Esophagus (tissue), 2 donors: Measurements from ENCODE around the gene NEK11. TPM values are rescaled to one million over a fixed set of nuclear protein-coding genes. Genes with fewer than 3 reads are reported as not detected.
A peak's percentile ranks its signal among the peaks of the same experiment; 100 is the strongest.
"Not testable (repeated sequence)": the region's sequence is repeated elsewhere in the genome, so short reads cannot be mapped to it uniquely, and the experiment has no call there.

Source experiments
- H3K27ac ChIP-seq, 2 donors: one replicate each; pipeline ENCODE4 v1.5.1; 2013; ENCODE audit warnings: low read depth in 2 of 2, mild to moderate bottlenecking in 2 of 2, inconsistent platforms in 1 of 2, low read length in 1 of 2, moderate library complexity in 1 of 2
- H3K27me3 ChIP-seq, 2 donors: one replicate each; pipeline ENCODE4 v1.6.1; 2013; ENCODE audit warnings: low read length in 2 of 2, control low read depth in 1 of 2, mild to moderate bottlenecking in 1 of 2; ENCODE audit not compliant: insufficient read depth in 2 of 2, control insufficient read depth in 1 of 2
- H3K36me3 ChIP-seq, 2 donors: one replicate each; pipeline ENCODE4 v1.6.1; 2013; ENCODE audit warnings: low read length in 1 of 2; ENCODE audit not compliant: control insufficient read depth in 2 of 2, insufficient read depth in 2 of 2
- H3K4me1 ChIP-seq, 2 donors: one replicate each; pipeline ENCODE4 v1.6.1; 2013; ENCODE audit warnings: low read length in 1 of 2; ENCODE audit not compliant: control insufficient read depth in 2 of 2, insufficient read depth in 2 of 2
- H3K4me3 ChIP-seq, 2 donors: one replicate each; pipeline ENCODE4 v1.5.1; 2013; ENCODE audit warnings: low read length in 2 of 2, mild to moderate bottlenecking in 2 of 2, low read depth in 1 of 2, moderate library complexity in 1 of 2
- H3K9me3 ChIP-seq, 2 donors: one replicate each; pipeline ENCODE4 v1.6.1; 2013; ENCODE audit warnings: mild to moderate bottlenecking in 2 of 2, low read depth in 1 of 2, low read length in 1 of 2, moderate library complexity in 1 of 2; ENCODE audit not compliant: control insufficient read depth in 2 of 2, insufficient read depth in 1 of 2
- WGBS, 2 donors: extraction: QIAGEN DNeasy Blood & Tissue Kit; methylation state at CpG; one replicate each; pipeline ENCODE4 v1.1.7; 2013; 5-methylcytosine and 5-hydroxymethylcytosine counted together
- polyA plus RNA-seq, 2 donors: library from polyadenylated mRNA; stranded (reverse); fragments of 200-250 nt; gene quantifications; one replicate each; pipeline ENCODE4 v1.2.3, GENCODE V29; 2013
- donor health status: healthy with polysubstance abuse.
- donor health status: Bipolar disorder and iron deficiency.

NEK11 gene
- polyA plus RNA-seq, 2 donors = 1.2 to 1.5 TPM

- 73 to 76% methylated on average over 10 of the region's 10 CpGs for WGBS, 2 donors
- Histone ChIP-seq H3K27ac (no peak overlapping the region), H3K4me1 (peaks cover 0 to 2% of the 10 kb centered on the region in 2 donors), H3K4me3 (no peak overlapping the region), H3K9me3 (no peaks in the 10 kb centered on the region), H3K36me3 (peaks cover 0 to 3% of the 10 kb centered on the region in 2 donors), H3K27me3 (no peaks in the 10 kb centered on the region)
Measured at GRCh38 chr3:131370935-131371687, 344.4 kb downstream of the NEK11 start.

DNA sequence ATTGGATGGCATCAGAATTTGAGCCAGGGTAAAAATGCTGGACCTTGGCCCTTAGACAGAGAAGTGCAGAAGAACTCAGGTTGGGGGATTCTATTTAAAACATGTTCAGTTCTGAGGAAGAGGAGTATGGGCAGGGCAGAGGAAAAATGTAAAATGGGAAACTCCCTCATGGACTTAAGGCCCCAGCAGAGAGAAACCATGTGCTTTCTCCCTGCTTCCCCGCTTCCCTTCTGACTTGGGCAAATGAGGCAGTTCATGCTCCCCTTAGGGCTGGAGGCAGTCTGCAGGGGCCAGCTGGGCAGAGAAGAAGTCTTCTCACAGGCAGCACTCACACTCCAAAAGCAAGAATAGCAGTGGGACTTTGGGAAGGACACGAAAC is 345.0 kb downstream of the NEK11 start:
- no peak overlapping the region for H3K27ac ChIP-seq
- H3K4me1 ChIP-seq = peaks cover 0 to 2% of the 10 kb centered on the region in 2 donors
- 87 to 89% methylated on average over 2 of the region's 2 CpGs for WGBS, 2 donors
- peaks cover 0 to 3% of the 10 kb centered on the region in 2 donors for H3K36me3 ChIP-seq
- H3K27me3 ChIP-seq = no peaks in the 10 kb centered on the region
- H3K9me3 ChIP-seq = no peaks in the 10 kb centered on the region
- no peak overlapping the region for H3K4me3 ChIP-seq

- H3K4me3 ChIP-seq = no peak overlapping the region
- WGBS, 2 donors = 95 to 100% methylated on average over 2 of the region's 2 CpGs
- H3K9me3 ChIP-seq = no peaks in the 10 kb centered on the region
- H3K27ac ChIP-seq = no peak overlapping the region
- peaks cover 0 to 3% of the 10 kb centered on the region in 2 donors for H3K36me3 ChIP-seq
- H3K27me3 ChIP-seq = no peaks in the 10 kb centered on the region
- H3K4me1 ChIP-seq = peaks cover 0 to 2% of the 10 kb centered on the region in 2 donors
Measured at GRCh38 chr3:131374741-131375140, 348.1 kb downstream of the NEK11 start.

- H3K27ac ChIP-seq = peak overlapping the region; percentile 81 to 90
- not testable (repeated sequence) for H3K4me1 ChIP-seq, H3K36me3 ChIP-seq, H3K9me3 ChIP-seq, H3K27me3 ChIP-seq
- peak overlapping the region; percentile 87 to 89 for H3K4me3 ChIP-seq
- 10 to 16% methylated on average over 16 of the region's 16 CpGs for whole genome bisulfite sequencing, 2 donors
Measured at GRCh38 chr3:131380821-131381444, 354.3 kb downstream of the NEK11 start.

DNA sequence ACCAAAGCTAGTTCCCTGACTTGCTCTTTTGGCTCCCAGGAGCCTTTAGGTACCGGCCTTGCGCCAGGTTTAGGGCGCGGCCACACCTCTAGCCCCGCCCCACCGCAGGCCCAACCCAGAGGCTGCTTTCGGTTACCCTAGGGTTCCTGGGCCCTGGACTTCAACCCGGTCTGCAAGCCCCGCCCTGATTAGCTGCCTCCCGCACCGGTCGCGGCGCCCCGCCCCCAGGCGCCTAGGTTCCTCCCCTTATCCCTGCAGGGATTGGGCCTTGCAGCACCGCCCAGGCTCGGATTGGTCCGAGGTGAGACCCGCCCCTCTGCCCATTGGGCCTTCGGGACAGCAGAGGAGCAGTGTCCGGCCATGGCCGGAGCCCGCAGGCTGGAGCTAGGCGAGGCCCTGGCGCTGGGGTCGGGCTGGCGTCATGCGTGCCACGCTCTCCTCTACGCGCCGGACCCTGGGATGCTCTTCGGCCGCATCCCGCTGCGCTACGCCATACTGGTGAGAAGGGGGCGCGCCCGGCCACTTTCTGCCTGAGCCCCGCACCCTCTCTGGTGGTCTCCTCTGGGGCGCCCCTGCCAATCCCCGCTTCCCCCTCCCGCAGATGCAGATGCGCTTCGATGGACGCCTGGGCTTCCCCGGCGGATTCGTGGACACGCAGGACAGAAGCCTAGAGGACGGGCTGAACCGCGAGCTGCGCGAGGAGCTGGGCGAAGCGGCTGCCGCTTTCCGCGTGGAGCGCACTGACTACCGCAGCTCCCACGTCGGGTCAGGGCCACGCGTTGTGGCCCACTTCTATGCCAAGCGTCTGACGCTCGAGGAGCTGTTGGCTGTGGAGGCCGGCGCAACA is 355.0 kb downstream of the NEK11 start, which contains the start of gene NUDT16:
Gene NUDT16, plus strand, starts transcription at position 330 of the 847 bp plus-strand sequence. Its CDS starts 31 bp downstream, at position 361.
- no peaks in the 10 kb centered on the region for H3K9me3 ChIP-seq
- no peaks in the 10 kb centered on the region for H3K27me3 ChIP-seq
- H3K4me3 ChIP-seq = peak within 1 kb of the TSS; percentile 87 to 89
- WGBS, 2 donors = 0 to 1% methylated on average over 67 to 73 of the region's 73 CpGs
- peak within 1 kb of the TSS; percentile 87 to 90 for H3K27ac ChIP-seq
- H3K4me1 ChIP-seq = peaks cover 0 to 3% of the 10 kb centered on the region in 2 donors
- peaks cover 0 to 4% of the 10 kb centered on the region in 2 donors for H3K36me3 ChIP-seq

GRCh38 chr3:131386429-131387165 is 359.9 kb downstream of the NEK11 start:
- Histone ChIP-seq H3K4me3 (no peak overlapping the region), H3K27me3 (no peaks in the 10 kb centered on the region), H3K9me3 (no peaks in the 10 kb centered on the region), H3K4me1 (no peaks in the 10 kb centered on the region), H3K36me3 (peaks cover 0 to 4% of the 10 kb centered on the region in 2 donors), H3K27ac (no peak overlapping the region)
- 45 to 62% methylated on average over 6 of the region's 6 CpGs for WGBS, 2 donors

- 64 to 81% methylated on average over 1 of the region's 1 CpG for WGBS, 2 donors
- no peak overlapping the region for H3K27ac ChIP-seq
Measured at GRCh38 chr3:131387796-131388489, 361.3 kb downstream of the NEK11 start.

GRCh38 chr3:131388490-131388799 is 361.8 kb downstream of the NEK11 start:
- H3K27ac ChIP-seq = no peak overlapping the region
- WGBS, 2 donors = 59 to 62% methylated on average over 2 of the region's 2 CpGs

More at GRCh38 chr3:131387796-131388489, 361.3 kb downstream of the NEK11 start:
- Histone ChIP-seq H3K9me3 (no peaks in the 10 kb centered on the region), H3K4me3 (no peak overlapping the region), H3K36me3 (peaks cover 0 to 4% of the 10 kb centered on the region in 2 donors), H3K27me3 (no peaks in the 10 kb centered on the region), H3K4me1 (no peaks in the 10 kb centered on the region)

More at GRCh38 chr3:131388490-131388799, 361.8 kb downstream of the NEK11 start:
- H3K27me3 ChIP-seq = no peaks in the 10 kb centered on the region
- H3K9me3 ChIP-seq = no peaks in the 10 kb centered on the region
- no peaks in the 10 kb centered on the region for H3K4me1 ChIP-seq
- peaks cover 0 to 4% of the 10 kb centered on the region in 2 donors for H3K36me3 ChIP-seq
- no peak overlapping the region for H3K4me3 ChIP-seq
